ENCODE data around the gene ISCA1. TPM values are rescaled to one million over a fixed set of nuclear protein-coding genes. Genes with fewer than 3 reads are reported as not detected.

Gene ISCA1
- total and polyA plus RNA-seq, 2 experiments from 2014 or later, result 34.2 to 57.1 TPM

GRCh38 chr9:86285261-86285660, 2.9 kb upstream of the ISCA1 start:
- H3K27me3 ChIP-seq, result no peaks in the 10 kb centered on the region
- peaks cover 15% of the 10 kb centered on the region for H3K79me2 ChIP-seq
- H3K4me3 ChIP-seq, result no peak overlapping the region
- WGBS (ENCODE audit: low lambda C conversion rate, missing lambda C conversion rate), result 78% methylated on average over 2 of the region's 2 CpGs
- H3K9me2 ChIP-seq (replicated peaks; ENCODE audit: insufficient read depth), result no peaks in the 10 kb centered on the region
- H3K4me2 ChIP-seq, result no peak overlapping the region
- H4K20me1 ChIP-seq (ENCODE audit: insufficient read depth, poor library complexity, severe bottlenecking), result no peaks in the 10 kb centered on the region
- TF ChIP-seq EZH2 (IDR thresholded peaks at IDR 0.05; ENCODE audit: borderline replicate concordance) (no peak), EZH2phosphoT487 (IDR thresholded peaks at IDR 0.05; ENCODE audit: low read depth, severe bottlenecking, unreplicated experiment) (no peak)
- TF ChIP-seq, protein P1, sequence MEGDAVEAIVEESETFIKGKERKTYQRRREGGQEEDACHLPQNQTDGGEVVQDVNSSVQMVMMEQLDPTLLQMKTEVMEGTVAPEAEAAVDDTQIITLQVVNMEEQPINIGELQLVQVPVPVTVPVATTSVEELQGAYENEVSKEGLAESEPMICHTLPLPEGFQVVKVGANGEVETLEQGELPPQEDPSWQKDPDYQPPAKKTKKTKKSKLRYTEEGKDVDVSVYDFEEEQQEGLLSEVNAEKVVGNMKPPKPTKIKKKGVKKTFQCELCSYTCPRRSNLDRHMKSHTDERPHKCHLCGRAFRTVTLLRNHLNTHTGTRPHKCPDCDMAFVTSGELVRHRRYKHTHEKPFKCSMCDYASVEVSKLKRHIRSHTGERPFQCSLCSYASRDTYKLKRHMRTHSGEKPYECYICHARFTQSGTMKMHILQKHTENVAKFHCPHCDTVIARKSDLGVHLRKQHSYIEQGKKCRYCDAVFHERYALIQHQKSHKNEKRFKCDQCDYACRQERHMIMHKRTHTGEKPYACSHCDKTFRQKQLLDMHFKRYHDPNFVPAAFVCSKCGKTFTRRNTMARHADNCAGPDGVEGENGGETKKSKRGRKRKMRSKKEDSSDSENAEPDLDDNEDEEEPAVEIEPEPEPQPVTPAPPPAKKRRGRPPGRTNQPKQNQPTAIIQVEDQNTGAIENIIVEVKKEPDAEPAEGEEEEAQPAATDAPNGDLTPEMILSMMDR (IDR thresholded peaks at IDR 0.05; ENCODE audit: poor library complexity), result no peak
- DNase-seq (ENCODE audit: low spot score), result no peak
- H3K36me3 ChIP-seq (replicated peaks; ENCODE audit: insufficient read depth, low read depth), result no peaks in the 10 kb centered on the region
- H3K27ac ChIP-seq, result no peak overlapping the region
- H3K4me1 ChIP-seq (ENCODE audit: insufficient read depth), result peaks cover 14% of the 10 kb centered on the region
- H2AFZ ChIP-seq, result no peak overlapping the region
- H3K9me3 ChIP-seq (ENCODE audit: low read depth), result no peaks in the 10 kb centered on the region

- peak; percentile 7 for DNase-seq (ENCODE audit: low spot score)
- Histone ChIP-seq H3K79me2 (peaks cover 37% of the 10 kb centered on the region), H3K27me3 (no peaks in the 10 kb centered on the region), H3K4me1 (ENCODE audit: insufficient read depth) (peaks cover 25% of the 10 kb centered on the region), H2AFZ (peak overlapping the region; percentile 83), H3K9me2 (replicated peaks; ENCODE audit: insufficient read depth) (no peaks in the 10 kb centered on the region), H3K4me2 (peak overlapping the region; percentile 83), H3K4me3 (peak overlapping the region; percentile 94), H3K9me3 (ENCODE audit: low read depth) (no peaks in the 10 kb centered on the region), H4K20me1 (ENCODE audit: insufficient read depth, poor library complexity, severe bottlenecking) (peaks cover 11% of the 10 kb centered on the region), H3K27ac (peak overlapping the region; percentile 99), H3K36me3 (replicated peaks; ENCODE audit: insufficient read depth, low read depth) (no peaks in the 10 kb centered on the region)
- 28% methylated on average over 12 of the region's 12 CpGs for WGBS (ENCODE audit: low lambda C conversion rate, missing lambda C conversion rate)
- TF ChIP-seq EZH2 (IDR thresholded peaks at IDR 0.05; ENCODE audit: borderline replicate concordance), result no peak
- no peak for TF ChIP-seq EZH2phosphoT487 (IDR thresholded peaks at IDR 0.05; ENCODE audit: low read depth, severe bottlenecking, unreplicated experiment)
- TF ChIP-seq, protein P1 (IDR thresholded peaks at IDR 0.05; ENCODE audit: poor library complexity), result no peak
Measured at GRCh38 chr9:86282979-86283535, 719 bp upstream of the ISCA1 start.

- H3K36me3 ChIP-seq (replicated peaks; ENCODE audit: insufficient read depth, low read depth), result no peaks in the 10 kb centered on the region
- H3K4me3 ChIP-seq, result peak overlapping the region; percentile 94
- H3K27ac ChIP-seq, result peak overlapping the region; percentile 99
- no peaks in the 10 kb centered on the region for H3K9me3 ChIP-seq (ENCODE audit: low read depth)
- DNase-seq (ENCODE audit: low spot score), result peak; percentile 46
- WGBS (ENCODE audit: low lambda C conversion rate, missing lambda C conversion rate), result 2% methylated on average over 29 of the region's 31 CpGs
- no peaks in the 10 kb centered on the region for H3K27me3 ChIP-seq
- H3K79me2 ChIP-seq, result peaks cover 50% of the 10 kb centered on the region
- TF ChIP-seq, protein P1 (IDR thresholded peaks at IDR 0.05; ENCODE audit: poor library complexity), result no peak
- no peak for TF ChIP-seq EZH2 (IDR thresholded peaks at IDR 0.05; ENCODE audit: borderline replicate concordance)
- TF ChIP-seq EZH2phosphoT487 (IDR thresholded peaks at IDR 0.05; ENCODE audit: low read depth, severe bottlenecking, unreplicated experiment), result no peak
- H3K4me1 ChIP-seq (ENCODE audit: insufficient read depth), result peaks cover 25% of the 10 kb centered on the region
- H2AFZ ChIP-seq, result peak overlapping the region; percentile 83
- peaks cover 11% of the 10 kb centered on the region for H4K20me1 ChIP-seq (ENCODE audit: insufficient read depth, poor library complexity, severe bottlenecking)
- no peaks in the 10 kb centered on the region for H3K9me2 ChIP-seq (replicated peaks; ENCODE audit: insufficient read depth)
- H3K4me2 ChIP-seq, result peak overlapping the region; percentile 83
Measured at GRCh38 chr9:86281593-86282076, 703 bp downstream of the ISCA1 start.
